ENCODE data around the gene DGLUCY.
"Not testable (repeated sequence)": the region's sequence is repeated elsewhere in the genome, so short reads cannot be mapped to it uniquely, and the experiment has no call there.

Gene DGLUCY

GRCh38 chr14:91113829-91114078 is at the start of gene DGLUCY:
Gene DGLUCY, plus strand, starts transcription at chr14:91114073. Its CDS starts 46,222 bp downstream, at chr14:91160295.
- DNase-seq: peak in 1 of 2 donors; percentile 53

GRCh38 chr14:91065266-91065665 is 48.6 kb upstream of the DGLUCY start:
- DNase-seq: no peak

GRCh38 chr14:91067186-91067585 is 46.7 kb upstream of the DGLUCY start:
- peak; percentile 5 to 46 for DNase-seq

GRCh38 chr14:91068642-91069041 is 45.2 kb upstream of the DGLUCY start:
- no peak for DNase-seq

GRCh38 chr14:91070572-91070971 is 43.3 kb upstream of the DGLUCY start:
- no peak for DNase-seq

GRCh38 chr14:91075553-91075952 is 38.3 kb upstream of the DGLUCY start:
- no peak for DNase-seq

- peak; percentile 11 to 63 for DNase-seq
Observed at GRCh38 chr14:91078095-91078737, 35.7 kb upstream of the DGLUCY start.

GRCh38 chr14:91080071-91080470 is 33.8 kb upstream of the DGLUCY start:
- DNase-seq: no peak

GRCh38 chr14:91082282-91082681 is 31.6 kb upstream of the DGLUCY start:
- no peak for DNase-seq

- DNase-seq: no peak
Observed at GRCh38 chr14:91084516-91084915, 29.4 kb upstream of the DGLUCY start.

GRCh38 chr14:91087470-91087869 is 26.4 kb upstream of the DGLUCY start:
- not testable (repeated sequence) for DNase-seq

- DNase-seq: no peak
Observed at GRCh38 chr14:91088585-91089235, 25.2 kb upstream of the DGLUCY start.

- DNase-seq: no peak
Observed at GRCh38 chr14:91089958-91090535, 23.8 kb upstream of the DGLUCY start.

- no peak for DNase-seq
Observed at GRCh38 chr14:91090743-91091142, 23.1 kb upstream of the DGLUCY start.

- no peak for DNase-seq
Observed at GRCh38 chr14:91092073-91092472, 21.8 kb upstream of the DGLUCY start.

- not testable (repeated sequence) for DNase-seq
Observed at GRCh38 chr14:91093743-91094472, 20.0 kb upstream of the DGLUCY start.

GRCh38 chr14:91094772-91095171 is 19.1 kb upstream of the DGLUCY start:
- DNase-seq: no peak

GRCh38 chr14:91095178-91095577 is 18.7 kb upstream of the DGLUCY start:
- no peak for DNase-seq

- DNase-seq: not testable (repeated sequence)
Observed at GRCh38 chr14:91097657-91098056, 16.2 kb upstream of the DGLUCY start.

GRCh38 chr14:91098591-91098990 is 15.3 kb upstream of the DGLUCY start:
- DNase-seq: no peak

- no peak for DNase-seq
Observed at GRCh38 chr14:91100102-91100501, 13.8 kb upstream of the DGLUCY start.

- no peak for DNase-seq
Observed at GRCh38 chr14:91103116-91103515, 10.8 kb upstream of the DGLUCY start.

GRCh38 chr14:91108941-91109611 is 4.8 kb upstream of the DGLUCY start:
- peak in 1 of 2 donors; percentile 27 for DNase-seq
